Mammary epithelial cell (primary cell): ENCODE data around the gene CDKN3.

Experiments
- CTCF ChIP-seq, 2 donors: IDR thresholded peaks in 1 of 2; conservative IDR thresholded peaks in 1 of 2; 2 replicates each; pipeline ENCODE4 v1.5.1; 2011 to 2012; ENCODE audit warnings: inconsistent platforms in 2 of 2, low read length in 2 of 2, mild to moderate bottlenecking in 2 of 2, control low read depth in 1 of 2, low read depth in 1 of 2; ENCODE audit not compliant: insufficient read depth in 1 of 2; ENCODE audit errors: extremely low read depth in 1 of 2
- EZH2 ChIP-seq: IDR thresholded peaks from 2 replicates; pipeline ENCODE4 v1.6.1; 2012; ENCODE audit warnings: low read length, inconsistent platforms, borderline replicate concordance

DNA sequence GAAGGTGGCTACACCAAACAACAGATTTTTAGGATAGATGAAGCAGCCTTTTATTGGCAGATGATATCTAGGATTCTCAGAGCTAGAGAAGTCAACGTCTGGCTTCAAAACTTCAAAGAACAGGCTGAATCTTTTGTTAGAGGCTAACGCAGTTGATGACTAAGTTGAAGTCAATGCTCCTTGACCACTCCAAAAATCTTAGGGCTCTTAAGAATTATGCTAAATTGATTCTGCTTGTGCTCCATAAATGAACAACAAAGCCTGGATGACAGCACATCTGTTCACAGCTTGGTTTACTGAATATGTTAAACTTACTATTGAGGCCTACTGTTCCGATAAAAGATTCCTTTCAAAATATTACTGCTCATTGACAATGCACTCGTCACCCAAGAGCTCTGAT is 13.0 kb upstream of the CDKN3 start:
- TF ChIP-seq CTCF (conservative IDR thresholded peaks at IDR 0.05 in 1 of 2, IDR thresholded peaks at IDR 0.05 in 1 of 2; ENCODE audit: extremely low read depth in 1 of 2, insufficient read depth in 1 of 2, low read depth in 1 of 2, low read length in 2 of 2), result no peak
- TF ChIP-seq EZH2, result no peak
